ENCODE data around the gene SYT12. TPM values are rescaled to one million over a fixed set of nuclear protein-coding genes. Genes with fewer than 3 reads are reported as not detected.

SYT12 gene
- total and polyA plus RNA-seq, 2 of the 8 experiments (the other 6 are each of a cell fraction or from before 2014, with no cell fraction given): 1.4 to 3.3 TPM

GRCh38 chr11:67007126-67007525 is 15.8 kb upstream of the SYT12 start:
- peak overlapping the region; percentile 25 for H4K91ac ChIP-seq (replicated peaks; ENCODE audit: insufficient read length, low read length)
- H2BK15ac ChIP-seq (ENCODE audit: low read length): peak overlapping the region; percentile 9; the same call in 1 of the 2 replicates
- H3K14ac ChIP-seq (ENCODE audit: insufficient read length): no peak overlapping the region
- ChIA-PET CTCF (ENCODE audit: partially characterized antibody) (interaction anchor here (0.7 to 2.3 kb wide), 5 partner anchors 8 to 155 kb away, joined by 3 to 10 read pairs (median 4); no protein-coding TSS in a partner anchor), POLR2A (ENCODE audit: partially characterized antibody) (interaction anchor here (1.3 kb wide), 1 partner anchor 14 kb away, joined by 5 read pairs; no protein-coding TSS in a partner anchor)
- no peak for FAIRE-seq
- WGBS, 2 experiments (ENCODE audit: extremely low coverage in 1 of 2, insufficient coverage in 1 of 2, insufficient read length in 1 of 2, insufficient replicate concordance in 2 of 2, low coverage in 1 of 2, low lambda C conversion rate in 2 of 2, missing lambda C conversion rate in 1 of 2): 100% methylated on average over 7 of the region's 7 CpGs; no CpG with 5 or more reads in 1 of the 2 experiments
- H2BK20ac ChIP-seq (ENCODE audit: low read length): 0 out of 2 replicates have a peak overlapping the region, but pooled peaks have one; percentile 72
- peak overlapping the region; percentile 17; the same call in 1 of the 2 replicates for H2AK5ac ChIP-seq (ENCODE audit: low read depth, low read length)
- H2AFZ ChIP-seq (ENCODE audit: low read length): no peak overlapping the region
- no peak overlapping the region; the same call in 1 of the 2 replicates for H3K27ac ChIP-seq (ENCODE audit: low read depth, low read length)
- H4K8ac ChIP-seq (ENCODE audit: extremely low read depth, insufficient read depth, low read length): peak overlapping the region; percentile 93; the same call in 1 of the 2 replicates
- TF ChIP-seq KDM4A (IDR thresholded peaks at IDR 0.05; ENCODE audit: low read depth, low read length, severe bottlenecking) (no peak), HDAC6 (IDR thresholded peaks at IDR 0.05; ENCODE audit: low read depth, low read length) (no peak), TAF1 (IDR thresholded peaks at IDR 0.05; ENCODE audit: low read depth, low read length) (no peak)
- peak overlapping the region; percentile 73 for H2BK5ac ChIP-seq (ENCODE audit: low read depth, low read length)
- no peak overlapping the region for H2BK120ac ChIP-seq (replicated peaks; ENCODE audit: low read depth, low read length)
- H2BK12ac ChIP-seq (ENCODE audit: low read depth, low read length): 0 out of 2 replicates have a peak overlapping the region, but pooled peaks have one; percentile 29
- H3K27me3 ChIP-seq (replicated peaks in 1 of 4; ENCODE audit: control insufficient read depth in 3 of 4, extremely low read depth in 1 of 4, insufficient read depth in 3 of 4, low read length in 3 of 4): no peaks in the 10 kb centered on the region
- H3K36me3 ChIP-seq (ENCODE audit: control insufficient read depth in 2 of 4, insufficient read depth in 4 of 4, low read length in 3 of 4): no peaks in the 10 kb centered on the region
- no peaks in the 10 kb centered on the region for H3K9me3 ChIP-seq (ENCODE audit: insufficient read depth in 2 of 2, low read depth in 1 of 2, low read length in 1 of 2)
- H4K5ac ChIP-seq (ENCODE audit: insufficient read length, low read depth, low read length): peak overlapping the region; percentile 16
- no peak overlapping the region for H3K4ac ChIP-seq (replicated peaks; ENCODE audit: insufficient read length, low read depth, low read length)
- H3K4me2 ChIP-seq (ENCODE audit: insufficient read depth in 1 of 2, low read depth in 2 of 2, low read length in 2 of 2): peak overlapping the region; percentile 15 to 70; a peak in 2 of 4 replicates
- H3K23ac ChIP-seq (ENCODE audit: insufficient read length): no peak overlapping the region
- H4K20me1 ChIP-seq (replicated peaks in 1 of 2; ENCODE audit: control insufficient read depth in 1 of 2, insufficient read depth in 2 of 2, low read length in 2 of 2): no peaks in the 10 kb centered on the region
- no peaks in the 10 kb centered on the region; the same call in 1 of the 2 replicates for H3K23me2 ChIP-seq (ENCODE audit: low read depth, low read length)
- H3K4me3 ChIP-seq (ENCODE audit: extremely low read depth in 1 of 4, insufficient read depth in 2 of 4, low read depth in 3 of 4, low read length in 4 of 4): no peak overlapping the region
- no peak overlapping the region for H3K56ac ChIP-seq (replicated peaks; ENCODE audit: insufficient read length, low read depth, low read length)
- DNase-seq (ENCODE audit: low read depth in 1 of 2, low spot score in 2 of 2): no peak
- H3K79me1 ChIP-seq (ENCODE audit: low read depth, low read length): no peaks in the 10 kb centered on the region
- peak overlapping the region; percentile 17; the same call in 1 of the 2 replicates for H3K18ac ChIP-seq (ENCODE audit: extremely low read depth, low read length)
- no peak overlapping the region for H3K9ac ChIP-seq (replicated peaks in 1 of 4; ENCODE audit: extremely low read depth in 1 of 4, low read depth in 3 of 4, low read length in 3 of 4)
- H3K4me1 ChIP-seq (replicated peaks in 1 of 4; ENCODE audit: control insufficient read depth in 3 of 4, insufficient read depth in 4 of 4, low read length in 3 of 4): peaks cover 7 to 14% (median 10%) of the 10 kb centered on the region in 4 experiments
- H3K79me2 ChIP-seq (ENCODE audit: control insufficient read depth in 1 of 2, insufficient read depth in 2 of 2, low read length in 2 of 2): no peaks in the 10 kb centered on the region
